ENCODE measurements around the gene CATSPER3. TPM values are rescaled to one million over a fixed set of nuclear protein-coding genes. Genes with fewer than 3 reads are reported as not detected.

The CATSPER3 gene
- total and polyA plus RNA-seq, 2 experiments from 2014 or later = 1.6 TPM; not detected in 1

DNA sequence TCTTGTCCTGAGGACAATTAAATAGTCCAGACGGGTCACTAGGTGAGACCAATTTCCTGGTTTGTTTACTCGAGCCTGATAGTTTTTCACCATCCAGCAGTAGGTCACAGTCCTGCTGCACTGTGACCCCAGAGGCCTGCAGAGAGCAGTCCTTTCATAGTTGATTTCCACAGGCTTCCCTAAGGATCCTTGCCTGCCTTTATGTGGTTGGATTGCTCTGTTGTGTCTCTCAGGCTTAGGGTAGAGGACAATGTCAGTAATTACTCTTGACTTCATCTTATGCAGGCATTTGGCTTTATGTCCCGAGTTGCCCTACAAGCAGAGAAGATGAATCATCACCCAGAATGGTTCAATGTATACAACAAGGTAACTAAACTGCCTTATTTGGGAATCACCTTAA lies 9.0 kb upstream of the CATSPER3 start:
- no peaks in the 10 kb centered on the region for H3K27me3 ChIP-seq
- no peak overlapping the region for H3K4me3 ChIP-seq
- no peak for DNase-seq (ENCODE audit: low read depth in 1 of 2, low spot score in 1 of 2)
- TF ChIP-seq, protein P1, sequence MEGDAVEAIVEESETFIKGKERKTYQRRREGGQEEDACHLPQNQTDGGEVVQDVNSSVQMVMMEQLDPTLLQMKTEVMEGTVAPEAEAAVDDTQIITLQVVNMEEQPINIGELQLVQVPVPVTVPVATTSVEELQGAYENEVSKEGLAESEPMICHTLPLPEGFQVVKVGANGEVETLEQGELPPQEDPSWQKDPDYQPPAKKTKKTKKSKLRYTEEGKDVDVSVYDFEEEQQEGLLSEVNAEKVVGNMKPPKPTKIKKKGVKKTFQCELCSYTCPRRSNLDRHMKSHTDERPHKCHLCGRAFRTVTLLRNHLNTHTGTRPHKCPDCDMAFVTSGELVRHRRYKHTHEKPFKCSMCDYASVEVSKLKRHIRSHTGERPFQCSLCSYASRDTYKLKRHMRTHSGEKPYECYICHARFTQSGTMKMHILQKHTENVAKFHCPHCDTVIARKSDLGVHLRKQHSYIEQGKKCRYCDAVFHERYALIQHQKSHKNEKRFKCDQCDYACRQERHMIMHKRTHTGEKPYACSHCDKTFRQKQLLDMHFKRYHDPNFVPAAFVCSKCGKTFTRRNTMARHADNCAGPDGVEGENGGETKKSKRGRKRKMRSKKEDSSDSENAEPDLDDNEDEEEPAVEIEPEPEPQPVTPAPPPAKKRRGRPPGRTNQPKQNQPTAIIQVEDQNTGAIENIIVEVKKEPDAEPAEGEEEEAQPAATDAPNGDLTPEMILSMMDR (IDR thresholded peaks at IDR 0.05; ENCODE audit: low read depth, low read length) = no peak
- H3K9me3 ChIP-seq (ENCODE audit: low read depth) = no peaks in the 10 kb centered on the region
- H3K4me1 ChIP-seq (ENCODE audit: low read depth) = no peaks in the 10 kb centered on the region
- H3K36me3 ChIP-seq = no peaks in the 10 kb centered on the region
- H3K27ac ChIP-seq = no peak overlapping the region

DNA sequence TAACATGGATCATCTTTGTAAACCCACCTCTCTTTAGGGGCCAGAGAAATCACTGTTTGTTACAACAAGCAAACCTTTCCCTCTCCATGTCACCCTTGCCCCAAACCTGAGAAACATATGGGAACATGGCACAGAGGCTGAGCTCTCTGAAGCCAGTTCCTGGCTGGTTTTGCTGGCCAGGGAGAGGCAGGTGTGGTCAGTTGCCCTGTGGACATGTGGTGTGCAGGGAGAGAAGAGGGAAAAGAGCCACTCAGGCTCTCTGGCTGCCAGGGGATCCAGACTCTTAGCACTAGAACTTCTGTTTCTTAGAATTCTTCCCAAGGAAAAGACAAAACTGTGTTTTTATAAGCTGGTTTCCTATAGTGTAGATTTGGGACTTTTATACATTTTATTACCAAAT lies 4.6 kb upstream of the CATSPER3 start:
- no peaks in the 10 kb centered on the region for H3K9me3 ChIP-seq (ENCODE audit: low read depth)

DNA sequence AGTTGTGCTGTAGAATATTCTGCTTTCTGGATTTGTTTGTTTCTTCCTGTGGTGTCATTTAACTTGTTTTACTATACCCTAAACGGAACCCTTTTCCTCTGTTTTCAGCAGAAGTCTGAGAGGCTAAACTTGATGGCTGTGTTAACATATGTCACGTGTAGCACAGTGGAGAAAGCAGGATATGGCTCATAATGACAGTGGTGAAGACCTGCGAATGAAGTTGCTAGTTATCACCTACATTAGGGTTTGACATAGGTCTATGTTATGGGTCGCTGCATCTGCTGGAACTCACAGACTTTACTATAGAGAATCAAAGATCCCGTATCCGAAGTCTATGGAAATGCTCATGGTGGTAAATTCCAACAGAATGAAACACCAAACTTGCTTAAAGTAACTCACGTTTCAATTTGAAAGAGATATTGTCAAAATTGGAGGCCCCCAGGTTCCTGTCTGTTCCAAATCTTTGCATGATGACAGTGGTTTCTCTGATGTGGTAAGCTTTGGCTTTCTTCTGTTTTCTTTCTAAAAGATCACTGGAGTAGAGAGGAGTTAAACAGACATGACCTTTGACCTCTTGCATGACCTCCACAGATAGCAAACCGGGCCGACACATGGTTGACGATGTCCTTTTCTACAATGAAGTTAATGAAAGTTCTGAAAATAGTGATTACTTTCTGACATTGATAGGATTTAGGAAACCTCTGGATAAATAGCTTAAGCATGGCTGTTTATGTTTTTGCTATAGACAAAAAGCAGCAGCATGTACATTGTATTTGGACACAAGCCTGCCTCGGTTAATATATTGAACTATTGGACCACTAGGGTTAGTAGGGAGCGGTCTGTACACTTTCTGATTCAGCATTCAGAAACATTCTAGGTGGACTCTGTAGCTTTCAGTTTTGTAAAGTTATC lies 3.1 kb upstream of the CATSPER3 start:
- Histone ChIP-seq H3K4me1 (ENCODE audit: low read depth) (no peaks in the 10 kb centered on the region), H3K27ac (no peak overlapping the region), H3K36me3 (no peaks in the 10 kb centered on the region), H3K27me3 (no peaks in the 10 kb centered on the region), H3K9me3 (ENCODE audit: low read depth) (no peaks in the 10 kb centered on the region), H3K4me3 (no peak overlapping the region)
- no peak for DNase-seq (ENCODE audit: low read depth in 1 of 2, low spot score in 1 of 2)
- TF ChIP-seq, protein P1 (IDR thresholded peaks at IDR 0.05; ENCODE audit: low read depth, low read length) = no peak

More for the DNA sequence above, 4.6 kb upstream of the CATSPER3 start:
- no peaks in the 10 kb centered on the region for H3K4me1 ChIP-seq (ENCODE audit: low read depth)
- H3K36me3 ChIP-seq = no peaks in the 10 kb centered on the region
- DNase-seq (ENCODE audit: low read depth in 1 of 2, low spot score in 1 of 2) = no peak
- H3K27ac ChIP-seq = no peak overlapping the region
- no peak overlapping the region for H3K4me3 ChIP-seq
- H3K27me3 ChIP-seq = no peaks in the 10 kb centered on the region
- TF ChIP-seq, protein P1 (IDR thresholded peaks at IDR 0.05; ENCODE audit: low read depth, low read length) = no peak

DNA sequence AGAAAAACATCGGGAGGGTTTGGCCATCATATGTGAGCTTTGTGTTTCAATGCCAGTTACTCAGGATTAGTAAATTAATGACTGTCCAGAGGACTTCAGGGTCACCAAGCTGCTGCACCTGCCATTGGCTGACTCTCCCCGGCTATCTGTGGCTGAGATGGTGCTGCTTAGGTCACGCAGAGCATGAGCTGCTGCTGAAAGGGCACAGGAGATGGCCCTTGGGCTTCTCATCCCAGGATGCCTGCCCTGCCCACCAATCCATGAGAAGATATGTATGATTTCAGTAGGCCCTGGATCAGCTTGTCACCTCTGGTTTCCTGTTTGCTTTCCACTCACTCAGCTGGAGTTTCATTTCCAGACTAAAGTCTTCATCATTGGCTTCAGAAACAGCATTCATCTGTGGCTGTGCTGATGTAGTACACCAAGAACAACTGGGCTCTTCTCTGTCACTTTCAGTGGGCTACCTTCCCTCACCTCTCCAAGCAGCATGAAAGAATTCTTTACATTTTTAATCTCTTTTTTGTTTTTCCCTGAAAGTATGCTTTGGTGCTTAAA lies 2.4 kb upstream of the CATSPER3 start:
- H3K27ac ChIP-seq = no peak overlapping the region
- DNase-seq (ENCODE audit: low read depth in 1 of 2, low spot score in 1 of 2) = no peak
- no peaks in the 10 kb centered on the region for H3K9me3 ChIP-seq (ENCODE audit: low read depth)
- H3K27me3 ChIP-seq = no peaks in the 10 kb centered on the region
- TF ChIP-seq, protein P1 (IDR thresholded peaks at IDR 0.05; ENCODE audit: low read depth, low read length) = no peak
- H3K4me3 ChIP-seq = no peak overlapping the region
- H3K36me3 ChIP-seq = no peaks in the 10 kb centered on the region
- H3K4me1 ChIP-seq (ENCODE audit: low read depth) = no peaks in the 10 kb centered on the region

DNA sequence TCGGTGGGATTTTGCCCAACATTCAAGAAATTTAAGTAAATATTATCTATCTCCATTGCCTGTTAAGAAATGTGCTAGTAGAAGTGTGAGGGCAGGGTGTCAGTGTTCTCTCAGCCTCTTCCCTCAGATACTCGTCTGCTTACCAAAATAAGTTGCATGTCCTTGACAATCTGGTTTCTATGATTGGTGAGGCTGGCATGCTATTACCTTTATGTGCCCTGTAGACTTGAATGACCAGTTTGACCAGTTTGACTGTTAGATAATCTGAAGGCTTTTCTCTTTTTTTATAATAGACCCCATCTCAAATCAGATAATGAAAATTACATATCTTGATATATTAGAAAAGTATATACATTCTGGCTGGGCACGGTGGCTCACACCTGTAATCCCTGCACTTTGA lies 348 bp downstream of the CATSPER3 start:
- Histone ChIP-seq H3K9me3 (ENCODE audit: low read depth) (no peaks in the 10 kb centered on the region), H3K27me3 (no peaks in the 10 kb centered on the region), H3K36me3 (no peaks in the 10 kb centered on the region), H3K4me1 (ENCODE audit: low read depth) (no peaks in the 10 kb centered on the region), H3K27ac (no peak overlapping the region), H3K4me3 (no peak overlapping the region)
- no peak for DNase-seq (ENCODE audit: low read depth in 1 of 2, low spot score in 1 of 2)
- TF ChIP-seq, protein P1 (IDR thresholded peaks at IDR 0.05; ENCODE audit: low read depth, low read length) = no peak

Data from cardiac muscle cell (in vitro differentiated cells and primary cell).